ENCODE measurements around the gene BLID. TPM values are rescaled to one million over a fixed set of nuclear protein-coding genes. Genes with fewer than 3 reads are reported as not detected.

The BLID gene, protein sequence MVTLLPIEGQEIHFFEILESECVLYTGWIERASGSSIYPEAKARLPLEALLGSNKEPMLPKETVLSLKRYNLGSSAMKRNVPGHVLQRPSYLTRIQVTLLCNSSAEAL
- polyA plus RNA-seq (2013, experiment 1 of 2; ENCODE audit: insufficient read length), result not detected
- polyA plus RNA-seq (2013, experiment 2 of 2; ENCODE audit: insufficient read length), result not detected

DNA sequence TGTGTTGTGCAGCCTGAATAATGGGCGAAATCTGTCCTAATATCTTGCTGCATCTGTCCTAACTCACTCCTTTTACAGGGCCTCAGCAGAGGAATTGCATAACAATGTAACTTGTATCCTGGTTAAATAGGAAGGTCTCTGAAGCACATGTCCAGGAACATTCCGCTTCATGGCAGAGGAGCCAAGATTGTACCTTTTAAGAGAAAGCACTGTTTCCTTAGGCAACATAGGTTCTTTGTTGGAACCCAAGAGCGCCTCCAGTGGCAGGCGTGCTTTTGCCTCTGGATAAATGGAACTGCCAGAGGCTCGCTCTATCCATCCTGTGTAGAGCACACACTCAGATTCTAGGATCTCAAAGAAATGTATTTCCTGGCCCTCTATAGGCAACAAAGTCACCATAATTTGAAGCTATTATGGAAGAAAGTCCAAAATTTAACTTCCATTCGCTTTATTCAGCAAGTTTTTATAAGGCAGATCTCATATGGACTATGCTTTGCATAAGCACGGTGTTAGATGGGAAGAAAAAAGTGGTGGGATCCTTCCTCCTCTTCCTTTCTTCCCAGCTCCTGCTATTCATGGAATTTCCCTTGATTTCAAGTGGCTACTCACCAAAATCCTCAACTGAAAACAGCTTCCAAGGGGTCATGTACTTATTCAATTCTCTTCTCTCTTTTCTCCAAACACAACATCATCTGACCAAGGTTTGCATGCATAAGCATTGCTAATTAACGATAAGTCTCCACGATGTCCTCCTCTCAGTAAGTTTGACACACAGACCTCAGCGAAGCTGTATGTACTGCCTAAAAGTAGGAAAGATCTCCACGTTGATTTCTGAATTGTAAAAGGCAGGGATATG, at the start of gene BLID:
BLID (minus strand) TSS at position 692 of the 856 bp plus-strand sequence; CDS start at position 399, 293 bp downstream.
- DNase-seq, result no peak

GRCh38 chr11:122163053-122163819, 47.2 kb upstream of the BLID start:
- DNase-seq, result peak; percentile 91

- DNase-seq, result no peak
Measured at GRCh38 chr11:122162095-122162494, 46.1 kb upstream of the BLID start.

DNA sequence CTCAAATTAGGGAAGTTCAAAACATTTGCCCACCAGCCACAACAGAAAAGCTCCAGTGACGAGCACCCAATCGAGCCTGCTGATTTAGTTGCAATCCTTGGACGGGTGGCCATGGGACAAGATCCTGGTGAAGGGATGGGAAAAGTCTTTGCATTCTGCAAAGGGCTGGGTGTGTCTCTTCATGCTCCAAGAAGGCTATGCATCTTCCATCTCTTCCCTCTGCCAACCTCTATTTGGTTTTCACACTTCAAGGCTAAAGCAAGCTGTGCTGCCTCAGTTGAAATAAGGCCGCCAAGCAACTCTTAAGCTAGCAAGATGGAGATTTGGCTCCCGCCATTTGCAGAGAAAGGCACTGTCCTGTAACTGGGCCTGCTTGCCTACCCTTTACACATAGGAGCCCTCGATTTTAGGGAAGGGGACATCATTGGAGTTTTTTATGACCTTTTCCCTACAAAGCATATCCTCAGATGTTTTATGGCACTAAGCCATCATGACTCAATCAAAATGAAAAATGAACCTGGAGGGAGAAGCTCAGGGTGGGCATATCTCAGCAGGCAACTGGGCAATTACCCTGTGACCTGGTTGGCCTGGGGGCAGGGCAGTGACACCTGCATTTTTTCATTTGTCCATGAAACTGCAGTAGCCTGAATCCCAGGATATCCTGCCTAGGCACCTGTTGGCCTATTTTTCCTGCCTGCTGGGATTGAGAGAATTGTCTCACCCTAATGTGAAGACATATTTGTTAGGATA, 45.0 kb upstream of the BLID start:
- no peak for DNase-seq

- no peak for DNase-seq
Measured at GRCh38 chr11:122159861-122160260, 43.8 kb upstream of the BLID start.

- peak; percentile 84 for DNase-seq
Measured at GRCh38 chr11:122159173-122159721, 43.2 kb upstream of the BLID start.

DNA sequence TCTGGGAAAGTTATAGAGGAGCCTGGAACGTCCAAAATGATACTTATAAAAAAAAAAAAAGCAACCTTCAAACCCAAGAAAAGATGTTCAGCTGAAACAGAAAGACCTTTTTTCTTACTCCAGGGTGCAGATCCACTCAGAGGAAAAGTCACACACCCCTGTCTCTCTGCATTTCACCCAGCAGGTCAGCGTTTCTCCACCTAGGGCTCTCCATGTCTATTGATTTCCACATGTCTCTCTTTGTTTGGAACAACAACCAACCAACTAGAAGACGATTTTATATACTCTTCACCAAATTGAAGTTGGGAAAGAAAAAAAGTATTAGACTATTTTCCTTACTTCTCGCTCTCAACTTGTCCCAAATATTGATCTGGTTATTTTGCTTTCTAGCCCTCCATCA, 42.2 kb upstream of the BLID start:
- no peak for DNase-seq

DNA sequence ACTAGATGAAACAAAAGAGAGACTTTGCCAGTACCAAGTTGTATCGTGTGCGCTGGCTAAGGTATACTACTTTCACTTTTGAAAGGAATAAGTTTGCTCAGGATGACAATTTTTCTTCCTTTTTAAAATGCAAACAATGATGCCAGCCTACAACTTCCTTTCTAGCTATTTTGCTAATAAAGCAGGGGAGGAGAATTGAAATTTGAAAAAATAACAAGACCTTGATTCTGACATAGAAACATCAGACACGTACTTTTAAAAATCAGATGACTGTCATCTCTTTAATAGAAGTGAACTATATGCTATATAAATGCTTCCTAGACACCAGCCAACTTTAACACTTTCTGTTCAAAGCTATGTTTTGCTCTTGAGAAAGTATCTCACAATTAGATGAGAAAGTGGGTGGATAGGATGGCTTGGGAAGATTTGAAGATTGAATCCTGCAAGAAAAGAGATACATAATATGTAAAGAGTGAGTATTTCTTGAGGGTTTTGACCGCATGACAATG, 41.7 kb upstream of the BLID start:
- DNase-seq, result no peak

DNA sequence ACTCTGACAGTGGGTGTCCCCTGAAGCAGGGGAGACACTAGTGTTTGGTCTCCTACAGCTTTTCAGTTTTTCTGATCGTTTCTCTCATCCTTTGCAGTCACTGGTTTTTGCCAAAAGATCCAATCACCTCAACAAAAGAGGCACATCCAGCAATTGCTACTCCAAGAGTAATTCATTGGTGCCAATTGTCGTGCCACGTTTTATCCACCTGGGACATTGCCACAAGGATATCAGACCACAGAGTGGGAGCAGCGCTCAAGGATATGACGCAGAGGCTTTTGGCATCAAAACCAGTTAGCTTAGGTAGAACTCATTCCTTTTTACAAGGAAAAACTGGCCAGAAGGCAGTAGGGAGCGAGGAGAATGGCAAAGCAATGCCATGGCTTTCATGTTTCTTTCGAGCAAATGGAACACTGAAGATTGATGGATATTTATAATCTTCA, 40.9 kb upstream of the BLID start:
- no peak for DNase-seq

DNA sequence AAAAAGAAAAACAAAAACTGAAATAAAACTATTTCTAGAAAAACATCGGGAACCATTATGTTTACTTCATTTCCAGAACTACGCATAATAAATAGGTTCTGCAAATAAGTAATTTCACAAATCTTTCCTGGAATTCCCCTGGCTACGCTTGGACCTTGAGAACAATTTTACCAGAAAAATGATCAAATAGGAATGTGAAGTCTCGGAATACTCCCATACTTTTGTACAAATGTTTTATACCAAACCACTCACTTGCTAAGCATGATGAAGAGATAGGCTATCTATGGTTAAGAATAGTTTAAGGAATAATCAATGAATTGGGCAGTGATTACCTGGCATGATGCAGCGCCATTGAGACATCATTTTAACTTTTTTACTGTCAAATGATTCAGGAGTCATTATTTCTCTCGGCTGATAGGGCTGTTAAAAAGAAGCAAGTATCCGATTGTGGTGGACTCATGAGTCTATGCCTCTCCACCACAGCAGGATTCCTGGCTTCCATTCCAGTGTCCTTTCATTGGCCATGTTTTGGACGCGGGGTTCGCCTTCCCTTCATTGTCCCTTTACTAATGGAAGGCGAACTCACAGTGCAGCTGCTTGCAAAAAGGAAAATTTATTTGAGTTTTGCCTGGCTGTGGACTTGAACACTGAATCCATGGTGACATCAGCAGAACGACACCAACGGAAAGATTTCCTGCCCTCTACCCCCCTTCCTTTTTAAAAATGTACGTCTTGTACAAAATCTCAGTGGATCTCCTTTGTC, 39.9 kb upstream of the BLID start:
- DNase-seq, result no peak

DNA sequence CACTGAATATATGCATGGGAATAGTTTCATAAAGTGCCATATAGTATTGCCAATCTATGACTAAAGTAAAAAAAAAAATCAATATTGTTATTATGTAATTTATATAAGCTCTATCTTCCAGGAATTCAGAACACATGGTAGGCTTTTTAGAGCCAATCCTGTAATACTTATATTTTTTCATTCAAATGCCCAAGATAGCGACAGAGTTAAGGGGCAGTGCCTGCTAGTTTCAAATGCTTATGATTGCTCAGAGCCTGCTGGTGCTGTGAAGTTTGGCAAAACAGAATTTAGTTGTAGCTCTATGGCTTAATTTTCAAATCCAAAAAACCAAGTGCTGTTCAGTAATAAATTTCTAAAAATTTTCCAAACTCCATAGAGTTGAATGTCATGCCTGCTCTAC, 39.0 kb upstream of the BLID start:
- DNase-seq, result no peak

DNA sequence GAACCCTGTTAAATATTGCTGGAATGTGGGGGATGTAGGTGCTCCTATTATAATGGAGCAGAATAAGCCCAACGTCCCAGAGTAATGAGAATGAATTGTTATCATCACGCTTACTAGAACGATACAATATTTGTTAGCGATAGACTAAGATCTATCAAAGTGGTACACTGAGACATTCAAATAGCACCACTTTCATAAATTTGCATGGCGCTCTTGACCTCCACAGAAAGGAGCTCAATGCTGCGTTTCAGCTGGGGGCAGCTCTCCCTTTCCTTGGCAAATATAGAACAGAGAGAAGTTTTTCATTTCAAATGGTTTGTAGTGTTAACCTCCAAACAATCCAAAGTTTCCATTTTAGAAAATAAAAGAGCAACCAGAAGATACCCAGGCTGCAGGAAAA, 38.2 kb upstream of the BLID start:
- DNase-seq, result no peak

DNA sequence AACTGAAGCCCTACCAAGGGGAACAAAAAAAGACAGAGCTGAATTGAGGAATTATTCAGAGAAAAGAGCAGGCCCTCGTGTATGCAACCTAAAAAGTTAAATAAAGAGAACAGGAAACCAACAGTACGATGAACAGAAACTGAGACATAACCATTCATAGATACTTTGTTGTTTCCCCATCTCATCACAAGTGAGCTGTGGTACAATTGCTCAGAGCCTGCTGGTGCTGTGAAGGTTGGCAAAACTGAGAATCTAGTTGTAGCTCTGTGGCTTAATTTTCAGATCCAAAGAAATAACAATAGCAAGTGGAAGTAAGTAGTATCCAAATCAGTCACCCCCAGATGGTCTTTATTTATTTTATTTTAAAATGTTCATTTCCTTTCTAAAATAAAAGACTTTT, 37.7 kb upstream of the BLID start:
- DNase-seq, result no peak

DNA sequence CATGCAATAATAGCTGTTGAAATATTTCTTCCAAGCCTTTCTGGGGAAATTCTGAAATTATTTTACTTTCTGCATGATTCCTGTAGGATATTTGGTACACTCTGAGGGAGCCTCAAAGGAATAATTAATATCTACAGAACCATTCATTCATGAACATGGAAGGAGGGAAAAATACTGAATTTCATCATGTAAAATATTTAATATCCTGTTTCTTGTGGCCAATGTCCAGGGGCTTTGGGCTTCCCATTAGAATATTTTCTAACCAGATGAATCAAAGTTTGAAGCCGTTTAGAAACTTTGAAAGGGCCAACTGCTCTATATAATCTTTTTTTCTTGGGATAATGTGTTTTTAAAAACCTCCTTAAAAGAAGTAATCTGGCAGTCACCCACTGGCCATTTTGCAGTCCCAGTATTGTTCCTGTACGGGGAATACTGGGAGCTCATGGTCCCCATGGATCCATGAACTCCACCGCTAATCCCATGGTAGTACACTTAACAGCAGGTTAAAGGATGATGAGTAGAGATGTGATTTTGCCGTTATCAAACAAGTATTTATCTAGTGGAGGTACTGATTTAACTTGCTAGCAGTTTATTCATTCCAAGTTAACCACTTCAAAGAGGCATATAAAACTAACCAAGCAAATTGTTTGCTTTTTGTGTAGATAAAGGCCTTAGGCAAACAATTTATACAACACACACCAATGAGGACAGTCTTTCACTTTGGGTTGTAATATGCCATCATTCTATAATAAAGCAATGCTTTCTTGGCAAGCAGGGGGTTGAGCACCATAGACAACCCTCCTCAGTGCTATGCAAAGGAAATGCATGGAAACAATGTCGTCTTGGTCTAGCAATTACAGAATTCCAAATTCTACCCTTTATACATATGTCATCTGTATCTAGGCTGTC, 34.5 kb upstream of the BLID start:
- DNase-seq, result no peak

- no peak for DNase-seq
Measured at GRCh38 chr11:122149202-122149601, 33.2 kb upstream of the BLID start.

- no peak for DNase-seq
Measured at GRCh38 chr11:122146475-122146874, 30.5 kb upstream of the BLID start.

GRCh38 chr11:122145715-122146274, 29.8 kb upstream of the BLID start:
- peak; percentile 67 for DNase-seq

- no peak for DNase-seq
Measured at GRCh38 chr11:122144752-122145151, 28.7 kb upstream of the BLID start.

GRCh38 chr11:122141725-122142124, 25.7 kb upstream of the BLID start:
- no peak for DNase-seq

GRCh38 chr11:122140500-122140899, 24.5 kb upstream of the BLID start:
- peak; percentile 97 for DNase-seq
